Neural progenitor cell (in vitro differentiated cells): ENCODE results near the gene SLC22A23. TPM values are rescaled to one million over a fixed set of nuclear protein-coding genes. Genes with fewer than 3 reads are reported as not detected.
A peak's percentile ranks its signal among the peaks of the same experiment; 100 is the strongest.

Experiments used
- DNase-seq: peaks from one replicate; pipeline ENCODE4 v3.0.0-alpha.2; 2016; ENCODE audit warnings: low spot score
- H2AFZ ChIP-seq: fragments of 200-600 bp; sonication (generic); replicated peaks from 2 replicates; pipeline ENCODE4 v1.6.1; 2016; ENCODE audit warnings: antibody characterized with exemption
- H3F3A ChIP-seq: fragments of 200-600 bp; sonication (generic); 2 replicates; pipeline ENCODE4 v1.6.1; 2016; ENCODE audit warnings: antibody characterized with exemption, low read depth
- H3K27ac ChIP-seq: fragments of 200-600 bp; sonication (generic); 2 replicates; pipeline ENCODE4 v1.5.1; 2016; ENCODE audit warnings: mild to moderate bottlenecking
- H3K27me3 ChIP-seq: fragments of 200-600 bp; sonication (generic); 2 replicates; pipeline ENCODE4 v1.6.1; 2016; ENCODE audit warnings: mild to moderate bottlenecking, moderate library complexity
- H3K36me3 ChIP-seq: fragments of 200-600 bp; sonication (generic); 2 replicates; pipeline ENCODE4 v1.5.1; 2016
- H3K4me1 ChIP-seq: fragments of 200-600 bp; sonication (generic); 2 replicates; pipeline ENCODE4 v1.6.1; 2016; ENCODE audit warnings: mixed run types
- H3K4me2 ChIP-seq: fragments of 200-600 bp; sonication (generic); 2 replicates; pipeline ENCODE4 v1.6.1; 2016
- H3K4me3 ChIP-seq: fragments of 200-600 bp; sonication (generic); 2 replicates; pipeline ENCODE4 v1.5.1; 2016
- H3K79me2 ChIP-seq: fragments of 200-600 bp; sonication (generic); 2 replicates; pipeline ENCODE4 v1.6.1; 2016; ENCODE audit warnings: low read depth
- H3K9ac ChIP-seq: fragments of 200-600 bp; sonication (generic); 2 replicates; pipeline ENCODE4 v1.6.1; 2016
- H3K9me3 ChIP-seq: fragments of 200-600 bp; sonication (generic); 2 replicates; pipeline ENCODE4 v1.5.1; 2016; ENCODE audit warnings: low read depth
- H4K20me1 ChIP-seq: fragments of 200-600 bp; sonication (generic); 2 replicates; pipeline ENCODE4 v1.6.1; 2016; ENCODE audit warnings: low read depth
- H3K27ac Mint-ChIP-seq: 3 replicates; pipeline ENCODE4 v1.8.0; 2021; ENCODE audit warnings: mixed read lengths
- H3K27me3 Mint-ChIP-seq: 2 replicates; pipeline ENCODE4 v1.8.0; 2022; ENCODE audit warnings: low read depth, mild to moderate bottlenecking, inconsistent platforms, moderate library complexity, mixed read lengths; ENCODE audit not compliant: insufficient read depth
- H3K36me3 Mint-ChIP-seq: 3 replicates; pipeline ENCODE4 v1.8.0; 2021; ENCODE audit warnings: mixed read lengths
- H3K4me1 Mint-ChIP-seq: 3 replicates; pipeline ENCODE4 v1.8.0; 2021; ENCODE audit warnings: mixed read lengths
- H3K4me3 Mint-ChIP-seq: 3 replicates; pipeline ENCODE4 v1.8.0; 2021; ENCODE audit warnings: mild to moderate bottlenecking, moderate library complexity, mixed read lengths
- H3K9me3 Mint-ChIP-seq: 3 replicates; pipeline ENCODE4 v1.8.0; 2020; ENCODE audit warnings: mixed read lengths
- EZH2 ChIP-seq: fragments of 200-600 bp; sonication (generic); IDR thresholded peaks from 2 replicates; pipeline ENCODE4 v1.6.1; 2017; ENCODE audit warnings: antibody characterized with exemption, mild to moderate bottlenecking, moderate library complexity
- EZH2phosphoT487 ChIP-seq: fragments of 200-600 bp; sonication (generic); IDR thresholded peaks from 2 replicates; pipeline ENCODE4 v1.6.1; 2017; ENCODE audit warnings: antibody characterized with exemption
- total RNA-seq: library from RNA; depleted of rRNA; stranded (reverse); fragments of >200 nt; gene quantifications from 2 replicates; pipeline ENCODE4 v1.2.3, GENCODE V29; 2015; ENCODE audit warnings: low replicate concordance
- TF ChIP-seq, protein P1 (sequence below): fragments of 200-600 bp; sonication (generic); IDR thresholded peaks from 2 replicates; pipeline ENCODE4 v1.5.1; 2017; ENCODE audit warnings: antibody characterized with exemption, mild to moderate bottlenecking

The SLC22A23 gene
- total RNA-seq, 1 donor from 2014 or later, result 0.99 TPM

DNA sequence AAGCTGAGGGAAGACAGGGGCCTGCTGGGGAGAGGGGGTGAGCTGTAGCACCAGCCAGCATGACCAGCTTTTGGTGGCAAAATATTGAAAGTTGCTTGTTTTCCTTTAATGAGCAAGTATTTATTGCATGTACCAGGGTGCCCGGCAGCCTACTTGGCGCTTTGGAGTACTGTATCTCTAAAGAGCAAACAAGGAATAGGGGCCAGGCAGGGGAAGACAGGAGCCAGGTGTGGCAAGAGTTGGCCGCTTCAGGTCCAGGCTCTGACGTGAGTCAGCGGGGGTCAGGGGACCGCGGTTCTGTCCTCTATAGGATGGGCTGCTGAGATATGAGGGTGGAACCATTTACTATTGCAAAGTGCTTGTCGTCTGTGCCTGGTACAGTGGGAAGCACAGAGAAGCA lies 135.0 kb downstream of the SLC22A23 start:
- no peaks in the 10 kb centered on the region for H3K9me3 Mint-ChIP-seq

DNA sequence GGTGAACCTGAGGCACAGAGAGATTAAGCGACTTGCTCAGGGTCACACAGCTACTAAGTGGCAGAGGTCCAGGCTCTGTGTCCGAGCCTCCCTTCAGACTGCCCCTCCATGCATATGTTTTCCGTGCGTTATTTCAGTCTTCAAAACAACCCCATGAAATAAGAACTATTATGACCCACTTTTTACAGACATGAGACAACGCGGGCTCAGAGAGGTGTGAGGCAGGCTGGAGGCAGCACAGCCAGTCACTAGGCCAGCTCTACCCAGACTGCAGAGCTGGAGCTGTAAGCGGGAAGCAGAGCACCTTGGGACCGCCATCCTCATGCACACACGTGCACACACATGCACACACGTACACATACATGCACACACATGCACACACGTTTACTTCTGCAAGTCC lies 135.8 kb downstream of the SLC22A23 start:
- no peak overlapping the region for H2AFZ ChIP-seq
- H3K4me3 ChIP-seq, result no peak overlapping the region
- H3K4me3 Mint-ChIP-seq, result no peak overlapping the region
- no peaks in the 10 kb centered on the region for H3F3A ChIP-seq
- no peaks in the 10 kb centered on the region for H3K27me3 ChIP-seq
- no peak overlapping the region for H3K9ac ChIP-seq
- peaks cover 54% of the 10 kb centered on the region for H3K36me3 Mint-ChIP-seq
- peaks cover 63% of the 10 kb centered on the region for H3K4me1 Mint-ChIP-seq
- no peaks in the 10 kb centered on the region for H3K9me3 Mint-ChIP-seq
- H3K27ac Mint-ChIP-seq, result peak overlapping the region; percentile 70
- TF ChIP-seq EZH2 (no peak), EZH2phosphoT487 (no peak)
- TF ChIP-seq, protein P1, sequence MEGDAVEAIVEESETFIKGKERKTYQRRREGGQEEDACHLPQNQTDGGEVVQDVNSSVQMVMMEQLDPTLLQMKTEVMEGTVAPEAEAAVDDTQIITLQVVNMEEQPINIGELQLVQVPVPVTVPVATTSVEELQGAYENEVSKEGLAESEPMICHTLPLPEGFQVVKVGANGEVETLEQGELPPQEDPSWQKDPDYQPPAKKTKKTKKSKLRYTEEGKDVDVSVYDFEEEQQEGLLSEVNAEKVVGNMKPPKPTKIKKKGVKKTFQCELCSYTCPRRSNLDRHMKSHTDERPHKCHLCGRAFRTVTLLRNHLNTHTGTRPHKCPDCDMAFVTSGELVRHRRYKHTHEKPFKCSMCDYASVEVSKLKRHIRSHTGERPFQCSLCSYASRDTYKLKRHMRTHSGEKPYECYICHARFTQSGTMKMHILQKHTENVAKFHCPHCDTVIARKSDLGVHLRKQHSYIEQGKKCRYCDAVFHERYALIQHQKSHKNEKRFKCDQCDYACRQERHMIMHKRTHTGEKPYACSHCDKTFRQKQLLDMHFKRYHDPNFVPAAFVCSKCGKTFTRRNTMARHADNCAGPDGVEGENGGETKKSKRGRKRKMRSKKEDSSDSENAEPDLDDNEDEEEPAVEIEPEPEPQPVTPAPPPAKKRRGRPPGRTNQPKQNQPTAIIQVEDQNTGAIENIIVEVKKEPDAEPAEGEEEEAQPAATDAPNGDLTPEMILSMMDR, result no peak
- no peak overlapping the region for H3K27ac ChIP-seq
- no peaks in the 10 kb centered on the region for H3K36me3 ChIP-seq
- H3K4me2 ChIP-seq, result no peak overlapping the region
- no peaks in the 10 kb centered on the region for H3K9me3 ChIP-seq
- peaks cover 7% of the 10 kb centered on the region for H3K27me3 Mint-ChIP-seq
- no peaks in the 10 kb centered on the region for H4K20me1 ChIP-seq
- no peaks in the 10 kb centered on the region for H3K79me2 ChIP-seq
- H3K4me1 ChIP-seq, result no peaks in the 10 kb centered on the region
- no peak for DNase-seq

More for the DNA sequence above, 135.0 kb downstream of the SLC22A23 start:
- peaks cover 7% of the 10 kb centered on the region for H3K27me3 Mint-ChIP-seq
- H2AFZ ChIP-seq, result no peak overlapping the region
- H3K27ac ChIP-seq, result no peak overlapping the region
- H3F3A ChIP-seq, result no peaks in the 10 kb centered on the region
- no peaks in the 10 kb centered on the region for H4K20me1 ChIP-seq
- no peaks in the 10 kb centered on the region for H3K4me1 ChIP-seq
- no peaks in the 10 kb centered on the region for H3K79me2 ChIP-seq
- H3K4me3 Mint-ChIP-seq, result no peak overlapping the region
- no peaks in the 10 kb centered on the region for H3K36me3 ChIP-seq
- H3K4me1 Mint-ChIP-seq, result peaks cover 65% of the 10 kb centered on the region
- TF ChIP-seq, protein P1, result no peak
- no peak for TF ChIP-seq EZH2
- DNase-seq, result no peak
- H3K27me3 ChIP-seq, result no peaks in the 10 kb centered on the region
- peak overlapping the region; percentile 3 for H3K27ac Mint-ChIP-seq
- no peak overlapping the region for H3K4me2 ChIP-seq
- H3K9me3 ChIP-seq, result no peaks in the 10 kb centered on the region
- no peak overlapping the region for H3K4me3 ChIP-seq
- H3K36me3 Mint-ChIP-seq, result peaks cover 47% of the 10 kb centered on the region
- no peak overlapping the region for H3K9ac ChIP-seq

DNA sequence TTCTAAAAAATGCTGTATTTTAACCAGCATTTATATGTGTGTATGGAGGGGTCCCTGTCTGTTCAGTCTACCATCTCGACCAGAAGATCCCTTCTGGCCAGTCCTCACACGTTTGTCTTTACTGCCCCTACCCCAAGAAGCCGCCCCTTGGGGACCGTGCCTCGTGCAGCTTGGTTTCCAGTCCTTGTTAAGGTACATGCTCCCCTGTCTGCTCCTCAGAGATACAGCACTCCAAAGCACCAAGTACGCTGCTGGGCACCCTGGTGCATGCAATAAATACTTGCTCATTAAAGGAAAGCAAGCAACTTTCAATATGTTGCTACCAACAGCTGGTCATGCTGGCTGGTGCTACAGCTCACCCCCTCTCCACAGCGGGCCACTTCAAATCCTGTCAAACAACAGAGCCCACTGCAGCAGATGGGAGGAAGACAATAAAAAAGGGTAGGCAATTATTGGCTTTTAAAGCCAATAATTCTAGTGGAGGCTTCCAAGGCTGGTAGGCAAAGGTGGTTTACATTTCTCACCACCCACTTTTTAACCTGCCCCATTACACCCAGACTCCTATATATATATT lies 136.5 kb downstream of the SLC22A23 start:
- Mint-ChIP-seq H3K27ac (peak overlapping the region; percentile 55), H3K9me3 (no peaks in the 10 kb centered on the region), H3K4me3 (no peak overlapping the region), H3K27me3 (peaks cover 7% of the 10 kb centered on the region), H3K4me1 (peaks cover 58% of the 10 kb centered on the region), H3K36me3 (peaks cover 55% of the 10 kb centered on the region)
- no peak for DNase-seq
- no peaks in the 10 kb centered on the region for H3K79me2 ChIP-seq
- no peak for TF ChIP-seq EZH2phosphoT487
- TF ChIP-seq, protein P1, result no peak
- TF ChIP-seq EZH2, result no peak
- no peak overlapping the region for H3K9ac ChIP-seq
- no peak overlapping the region for H2AFZ ChIP-seq
- H4K20me1 ChIP-seq, result no peaks in the 10 kb centered on the region
- no peak overlapping the region for H3K4me2 ChIP-seq
- H3K4me1 ChIP-seq, result no peaks in the 10 kb centered on the region
- no peaks in the 10 kb centered on the region for H3K27me3 ChIP-seq
- H3F3A ChIP-seq, result no peaks in the 10 kb centered on the region
- H3K4me3 ChIP-seq, result no peak overlapping the region
- no peaks in the 10 kb centered on the region for H3K36me3 ChIP-seq
- H3K9me3 ChIP-seq, result no peaks in the 10 kb centered on the region
- no peak overlapping the region for H3K27ac ChIP-seq
